ENCODE measurements around the gene PSMF1. TPM values are rescaled to one million over a fixed set of nuclear protein-coding genes. Genes with fewer than 3 reads are reported as not detected.
"Not testable (repeated sequence)": the region's sequence is repeated elsewhere in the genome, so short reads cannot be mapped to it uniquely, and the experiment has no call there.

The PSMF1 gene
- total RNA-seq, 1 donor from 2014 or later = 130 TPM

DNA sequence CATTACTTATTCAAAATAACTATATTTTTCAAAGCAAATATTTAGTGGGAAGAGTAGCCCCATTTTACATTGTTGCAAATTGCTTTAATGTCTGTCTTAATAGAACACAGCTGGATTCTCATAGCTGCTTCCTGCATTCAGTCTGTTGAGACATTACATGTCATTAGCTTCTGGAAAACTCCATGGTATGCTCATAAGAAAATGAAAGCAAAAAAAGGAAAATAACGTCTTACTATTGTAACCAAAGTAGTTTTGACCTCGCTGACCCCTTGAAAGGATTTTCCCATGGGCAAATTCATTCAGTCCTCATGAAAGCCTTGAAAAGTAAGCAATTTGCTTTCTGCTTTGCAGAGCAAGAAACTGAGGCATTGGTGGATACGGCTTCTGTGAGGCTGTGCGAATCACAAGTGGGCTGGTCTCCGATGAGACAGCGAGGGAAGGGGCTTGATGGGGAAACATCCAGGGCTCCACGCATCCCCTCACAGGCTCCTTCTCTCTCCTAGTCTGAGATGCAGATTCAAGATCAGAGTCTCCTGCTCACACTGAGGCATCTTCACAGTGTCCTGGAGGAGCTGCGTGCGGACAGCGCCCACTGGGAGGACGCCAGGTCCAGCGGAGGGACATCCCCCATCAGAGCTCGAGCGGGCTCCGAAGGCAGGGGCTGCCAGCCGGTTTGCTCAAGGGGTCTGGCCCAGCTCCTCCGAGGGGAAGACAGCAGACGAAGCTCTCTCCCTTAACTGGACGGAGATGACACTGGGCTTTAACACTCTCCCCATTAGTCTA, 88.2 kb downstream of the PSMF1 start:
- ATAC-seq (peak; percentile 27), DNase-seq (no peak)
- intact Hi-C loops (cut with micrococcal nuclease) = no loop called here

DNA sequence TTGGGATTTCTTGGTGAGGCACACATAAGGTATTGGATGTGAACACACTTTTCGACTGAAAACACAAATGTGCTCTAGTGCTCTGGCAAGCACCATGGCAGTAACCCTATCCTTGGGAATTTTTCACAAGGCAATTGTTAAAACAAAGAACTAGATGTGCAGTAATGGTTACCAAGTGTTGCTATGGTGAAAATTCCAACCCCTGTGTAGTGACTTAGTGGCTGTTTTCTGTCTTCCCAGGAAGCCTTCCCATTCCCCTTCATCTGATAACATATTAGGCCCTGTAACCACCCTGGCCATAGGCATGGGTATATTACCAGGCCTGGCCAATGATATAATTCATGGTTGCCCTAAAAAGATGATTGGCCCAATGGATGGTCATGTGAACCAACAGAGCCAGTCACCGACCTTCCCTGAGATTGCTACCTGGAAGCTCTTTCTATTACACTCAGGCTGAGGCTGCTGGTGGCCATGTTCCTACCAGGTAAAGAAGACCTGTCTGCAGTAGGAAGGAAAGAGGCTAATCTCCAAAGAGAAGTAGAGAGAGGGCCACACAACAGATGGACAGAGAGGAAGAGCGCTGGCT, 89.0 kb downstream of the PSMF1 start:
- intact Hi-C loops (cut with micrococcal nuclease) = no loop called here
- DNase-seq (no peak), ATAC-seq (no peak)

DNA sequence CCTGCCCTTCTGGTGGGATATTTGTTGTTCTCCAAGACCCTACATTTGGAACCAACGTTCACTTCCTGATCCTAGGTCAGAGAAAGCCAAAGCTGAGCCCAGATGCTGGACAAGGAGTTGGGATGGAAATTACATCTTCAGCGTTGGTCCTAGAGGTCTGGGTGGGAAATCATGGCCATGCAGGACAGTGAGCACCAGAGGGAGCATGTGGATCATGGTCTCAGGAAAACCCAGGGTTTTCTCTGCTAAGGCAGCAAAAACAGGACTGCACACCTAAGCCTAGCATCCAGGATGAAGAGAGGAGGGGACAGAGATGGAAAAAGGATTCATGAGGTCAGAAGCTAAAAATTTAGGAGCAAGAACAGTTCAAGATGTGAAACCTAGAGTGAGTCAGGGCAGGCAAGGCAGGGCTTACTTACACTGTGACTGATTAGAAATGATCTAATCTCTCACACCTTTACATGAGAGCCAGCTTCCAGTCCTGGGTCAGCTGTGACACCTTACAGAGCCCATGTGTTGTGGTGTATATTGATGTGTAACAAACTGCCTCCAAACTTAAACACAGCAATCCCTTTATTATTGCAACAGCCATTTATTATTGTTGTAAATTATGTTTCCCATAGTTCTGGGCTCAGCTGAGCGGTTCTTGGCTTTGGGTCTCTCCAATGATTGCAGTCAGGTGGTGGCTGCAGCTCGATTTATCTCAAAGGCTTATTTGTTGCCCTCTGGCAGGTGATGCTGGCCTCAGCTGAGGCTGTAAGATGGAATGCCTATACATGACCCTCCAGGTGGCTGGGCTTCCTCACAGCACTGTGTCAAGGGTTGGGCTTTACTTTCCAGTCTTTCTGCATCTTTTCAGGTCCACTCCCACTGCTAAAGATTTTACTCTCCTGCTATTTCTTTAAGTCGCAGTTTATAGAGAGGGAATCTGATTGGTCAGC, 91.3 kb downstream of the PSMF1 start:
- DNase-seq (no peak), ATAC-seq (no peak)
- intact Hi-C loops (cut with micrococcal nuclease) = loop anchor here (10.0 kb wide), 1 partner anchor 395 kb away; no protein-coding TSS in a partner anchor

DNA sequence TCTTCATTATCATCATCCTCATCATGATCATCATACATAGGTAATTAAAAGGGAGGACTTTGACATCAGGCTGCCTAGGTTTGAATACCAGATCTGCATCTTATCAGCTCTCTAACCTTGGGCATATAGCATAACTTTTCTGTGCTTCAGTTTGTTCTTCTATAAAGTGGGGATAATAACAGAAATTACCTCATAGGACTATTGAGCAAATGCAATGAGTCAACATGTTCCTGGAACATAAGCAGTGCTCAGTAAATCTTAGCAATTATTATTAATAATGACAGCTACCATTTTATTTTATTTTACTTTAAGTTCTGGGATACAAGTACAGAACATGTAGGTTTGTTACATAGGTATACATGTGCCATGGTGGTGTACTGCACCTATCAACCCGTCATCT, 92.1 kb downstream of the PSMF1 start:
- no peak for ATAC-seq
- DNase-seq = no peak
- intact Hi-C loops (cut with micrococcal nuclease) = loop anchor here (10.0 kb wide), 1 partner anchor 396 kb away; no protein-coding TSS in a partner anchor

DNA sequence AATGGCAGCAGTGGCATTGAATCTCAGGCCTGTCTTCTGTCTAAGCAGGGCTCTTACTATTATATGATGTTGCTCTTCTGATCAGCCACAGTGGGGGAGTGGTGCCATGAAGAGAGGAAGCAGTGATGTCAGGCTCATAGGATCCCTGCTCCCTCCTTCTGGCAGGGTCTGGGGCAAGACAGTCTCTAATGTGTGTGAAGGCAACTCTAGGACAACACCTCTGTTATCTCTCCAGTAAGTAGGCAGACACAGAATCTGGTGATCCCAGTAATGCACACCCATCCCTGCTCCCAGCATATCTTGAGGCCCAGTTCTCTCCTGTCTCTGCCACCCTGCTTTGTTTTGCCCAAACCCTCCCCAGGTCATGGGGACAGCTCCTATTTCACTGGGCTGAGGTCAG, 93.6 kb downstream of the PSMF1 start:
- no peak for ATAC-seq

DNA sequence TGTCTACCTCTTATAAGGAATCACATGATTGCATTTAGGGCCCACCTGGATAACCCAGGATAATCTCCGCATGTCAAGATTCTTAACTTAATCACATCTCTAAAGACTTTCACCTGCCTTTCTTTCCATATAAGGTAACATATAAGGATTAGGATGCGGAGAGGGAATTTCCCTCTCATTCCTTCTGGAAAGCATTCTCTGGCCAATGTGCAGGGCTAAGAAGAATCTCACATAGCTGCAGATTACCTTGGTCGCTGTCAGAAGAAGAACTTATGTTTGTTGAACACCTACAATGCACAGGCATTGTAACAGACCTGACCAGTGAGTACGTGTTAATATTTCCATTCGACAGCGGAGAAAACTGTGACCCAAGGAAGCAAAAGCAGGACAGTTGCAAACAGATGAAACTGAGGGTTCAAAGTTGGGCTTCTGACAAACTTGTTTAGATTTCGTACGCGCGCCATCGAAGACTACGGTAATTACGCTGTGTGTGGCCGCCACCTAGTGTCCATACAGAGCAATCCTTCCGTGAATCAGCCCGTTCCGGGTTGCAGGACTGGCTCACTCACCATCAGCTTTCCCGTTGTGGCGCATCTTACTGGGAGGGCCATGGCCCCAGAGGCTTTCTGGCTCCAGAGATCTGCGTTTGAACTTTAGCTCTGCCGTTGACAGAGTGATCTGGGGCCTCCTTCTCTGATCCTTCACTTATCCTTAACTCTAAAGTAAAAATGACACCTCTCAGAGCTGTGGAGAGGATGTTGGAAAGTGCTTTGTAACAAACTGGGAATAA, 94.4 kb downstream of the PSMF1 start:
- ATAC-seq (peak; percentile 89), DNase-seq (peak; percentile 65)
- intact Hi-C loops (cut with micrococcal nuclease) = loop anchor here (10.0 kb wide), 1 partner anchor 398 kb away; no protein-coding TSS in a partner anchor

More for the DNA sequence above, 93.6 kb downstream of the PSMF1 start:
- intact Hi-C loops (cut with micrococcal nuclease) = loop anchor here (10.0 kb wide), 1 partner anchor 397 kb away; no protein-coding TSS in a partner anchor
- DNase-seq = no peak

DNA sequence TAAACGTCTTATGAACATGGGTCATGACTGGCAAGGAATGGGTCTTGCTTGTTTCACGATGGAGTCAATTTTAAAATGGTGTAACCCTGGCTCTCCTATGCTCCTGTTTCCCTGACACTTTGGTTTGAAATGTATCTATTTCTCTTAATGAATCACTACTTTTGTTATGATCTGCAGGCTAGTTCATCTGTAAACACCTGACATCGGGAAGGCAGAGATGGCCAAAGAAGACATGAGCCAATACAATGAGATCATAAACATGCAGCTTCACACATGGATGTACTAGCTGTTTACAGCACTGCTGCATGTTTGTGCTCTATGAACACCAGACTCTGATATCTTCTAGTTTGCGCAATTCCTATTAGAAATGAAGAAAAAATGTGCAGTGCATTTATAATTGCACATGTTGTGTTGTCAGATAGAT, 96.4 kb downstream of the PSMF1 start:
- DNase-seq (no peak), ATAC-seq (no peak)
- intact Hi-C loops (cut with micrococcal nuclease) = loop anchor here (10.0 kb wide), 1 partner anchor 400 kb away; no protein-coding TSS in a partner anchor

DNA sequence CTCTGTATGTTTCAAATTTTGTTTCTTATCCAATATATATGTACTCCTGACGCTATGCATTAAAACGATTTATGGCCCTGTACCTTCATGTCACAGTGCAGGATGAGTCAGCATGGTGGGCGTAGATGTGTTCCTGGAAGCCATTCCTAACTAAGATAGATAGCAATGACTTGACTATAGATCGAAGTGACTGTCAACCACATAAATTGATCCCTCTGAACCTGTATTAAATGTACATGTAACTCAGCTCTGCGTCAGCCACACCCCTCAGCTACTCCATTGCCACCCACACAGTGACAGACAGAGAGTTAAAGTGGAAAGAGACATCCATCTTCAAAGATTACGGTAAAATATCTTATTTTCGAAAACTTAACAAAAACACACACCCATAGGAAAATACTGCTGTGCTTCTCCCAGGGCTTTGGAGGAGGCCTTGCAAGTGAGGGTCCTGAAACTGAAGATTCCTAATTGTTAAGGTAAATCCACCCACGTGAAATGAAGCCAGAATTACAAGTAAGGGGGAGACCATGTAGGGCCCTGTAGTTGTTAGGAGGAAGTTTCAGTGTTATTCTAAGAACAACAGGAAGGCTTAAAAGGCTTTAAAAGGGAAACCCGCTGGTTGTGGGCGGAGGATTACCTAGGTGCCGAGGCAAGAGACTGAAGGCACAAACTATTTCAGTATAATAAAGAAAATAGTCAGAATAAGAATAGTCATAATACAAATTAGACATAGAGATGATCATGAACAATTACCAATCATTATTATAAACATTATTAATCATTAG, 97.2 kb downstream of the PSMF1 start:
- ATAC-seq = no peak
- DNase-seq = no peak
- intact Hi-C loops (cut with micrococcal nuclease) = loop anchor here (10.0 kb wide), 1 partner anchor 401 kb away; no protein-coding TSS in a partner anchor

DNA sequence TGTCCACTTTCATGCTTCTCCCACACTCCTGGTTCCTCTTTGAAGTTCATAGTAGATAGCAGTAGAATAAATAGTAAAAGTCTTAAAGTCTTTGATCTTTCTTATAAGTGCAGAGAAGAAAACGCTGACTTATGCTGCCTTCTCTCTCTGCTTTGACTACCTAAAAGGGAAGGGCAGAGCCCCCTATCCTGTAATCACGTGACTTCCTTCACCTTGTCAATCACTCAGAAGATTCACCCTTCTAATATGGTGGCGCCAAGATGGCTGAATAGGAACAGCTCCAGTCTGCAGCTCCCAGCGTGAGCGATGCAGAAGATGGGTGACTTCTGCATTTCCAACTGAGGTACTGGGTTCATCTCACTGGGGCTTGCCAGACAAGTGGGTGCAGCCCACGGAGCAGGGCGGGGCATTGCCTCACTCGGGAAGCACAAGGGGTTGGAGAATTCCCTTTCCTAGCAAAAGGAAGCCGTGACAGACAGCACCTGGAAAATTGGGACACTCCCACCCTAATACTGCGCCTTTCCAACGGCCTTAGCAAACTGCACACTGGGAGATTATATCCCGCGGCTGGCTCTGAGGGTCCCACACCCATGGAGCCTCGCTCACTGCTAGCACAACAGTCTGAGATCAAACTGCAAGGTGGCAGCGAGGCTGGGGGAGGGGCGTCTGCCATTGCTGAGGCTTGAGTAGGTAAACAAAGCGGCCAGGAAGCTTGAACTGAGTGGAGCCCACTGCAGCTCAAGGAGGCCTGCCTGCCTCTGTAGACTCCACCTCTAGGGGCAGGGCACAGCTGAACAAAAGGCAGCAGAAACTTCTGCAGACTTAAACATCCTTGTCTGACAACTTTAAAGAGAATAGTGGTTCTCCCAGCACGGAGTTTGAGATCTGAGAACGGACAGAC, 98.4 kb downstream of the PSMF1 start:
- not testable (repeated sequence) for DNase-seq, ATAC-seq
- intact Hi-C loops (cut with micrococcal nuclease) = loop anchor here (10.0 kb wide), 1 partner anchor 402 kb away; no protein-coding TSS in a partner anchor

Other genes starting within 250 kb of the PSMF1 start
- gene ANGPT4, start 202.3 kb upstream of the PSMF1 start, total RNA-seq = 0.05 TPM
- 0.42 TPM for gene RSPO4, start 116.3 kb upstream of the PSMF1 start, total RNA-seq
- gene TMEM74B, start 66.4 kb downstream of the PSMF1 start, total RNA-seq = 4.1 TPM
- gene C20orf202, start 84.9 kb downstream of the PSMF1 start, total RNA-seq = 0.25 TPM
- gene RAD21L1, start 107.4 kb downstream of the PSMF1 start, total RNA-seq = not detected
- 7.8 TPM for gene SNPH, start 147.7 kb downstream of the PSMF1 start, total RNA-seq
- gene SDCBP2, start 210.5 kb downstream of the PSMF1 start, total RNA-seq = 1.5 TPM

All from left ventricle myocardium superior (tissue), 1 donor.